HG03025 (cell line): Measurements from ENCODE around the gene FAS.

Experiments
- ATAC-seq: cut with Tn5 transposase; IDR thresholded peaks from one replicate; pipeline ENCODE4 v1.9.1; 2021; ENCODE audit warnings: mild to moderate bottlenecking, moderate library complexity; ENCODE audit not compliant: unreplicated experiment, low FRiP score

FAS gene

GRCh38 chr10:88990384-88991160, at the start of gene FAS:
Gene FAS (plus strand): TSS chr10:88990798. CDS start chr10:88990877, 79 bp downstream.
- ATAC-seq, result peak; percentile 40

GRCh38 chr10:88941026-88941425, 49.6 kb upstream of the FAS start:
- ATAC-seq, result no peak

GRCh38 chr10:88943778-88944177, 46.8 kb upstream of the FAS start:
- no peak for ATAC-seq

- no peak for ATAC-seq
Observed at GRCh38 chr10:88944813-88945212, 45.8 kb upstream of the FAS start.

- ATAC-seq, result no peak
Observed at GRCh38 chr10:88946200-88946599, 44.4 kb upstream of the FAS start.

GRCh38 chr10:88946965-88947590, 43.5 kb upstream of the FAS start:
- no peak for ATAC-seq

GRCh38 chr10:88949051-88949450, 41.5 kb upstream of the FAS start:
- no peak for ATAC-seq

GRCh38 chr10:88949912-88950837, 40.4 kb upstream of the FAS start:
- ATAC-seq, result no peak

- no peak for ATAC-seq
Observed at GRCh38 chr10:88952647-88953111, 37.9 kb upstream of the FAS start, which contains the start of gene ACTA2. Gene ACTA2 (minus strand): TSS chr10:88952773. CDS start chr10:88948930, 3,843 bp downstream.

GRCh38 chr10:88953662-88954061, 36.9 kb upstream of the FAS start:
- ATAC-seq, result no peak

GRCh38 chr10:88954458-88955083, 36.0 kb upstream of the FAS start:
- no peak for ATAC-seq

GRCh38 chr10:88957381-88957780, 33.2 kb upstream of the FAS start:
- ATAC-seq, result no peak

- no peak for ATAC-seq
Observed at GRCh38 chr10:88958721-88959120, 31.9 kb upstream of the FAS start.

GRCh38 chr10:88960802-88961201, 29.8 kb upstream of the FAS start:
- no peak for ATAC-seq

GRCh38 chr10:88961266-88961665, 29.3 kb upstream of the FAS start:
- no peak for ATAC-seq

- no peak for ATAC-seq
Observed at GRCh38 chr10:88962336-88962735, 28.3 kb upstream of the FAS start.

- no peak for ATAC-seq
Observed at GRCh38 chr10:88963318-88963717, 27.3 kb upstream of the FAS start.

- ATAC-seq, result no peak
Observed at GRCh38 chr10:88964360-88964759, 26.2 kb upstream of the FAS start.

- no peak for ATAC-seq
Observed at GRCh38 chr10:88964869-88965415, 25.7 kb upstream of the FAS start.

GRCh38 chr10:88966797-88967196, 23.8 kb upstream of the FAS start:
- no peak for ATAC-seq
